CD14-positive monocyte (primary cell): ENCODE measurements around the gene IGFALS. TPM values are rescaled to one million over a fixed set of nuclear protein-coding genes. Genes with fewer than 3 reads are reported as not detected.

ENCODE experiments used
- DNase-seq, 3 donors: peaks; one replicate each; pipeline ENCODE4 v3.0.0-alpha.2; 2011 to 2022
- H2AFZ ChIP-seq: 2 replicates; pipeline ENCODE4 v1.6.0; 2012; ENCODE audit warnings: mild to moderate bottlenecking, low read depth, low read length, inconsistent platforms; ENCODE audit not compliant: insufficient read depth, poor library complexity, severe bottlenecking
- H3K27ac ChIP-seq, 2 donors: 1 replicate in 1 of 2; 2 replicates in 1 of 2; pipeline ENCODE4 v1.5.1; 2012 to 2013; ENCODE audit warnings: low read length in 2 of 2, control low read depth in 1 of 2, inconsistent platforms in 1 of 2, low read depth in 1 of 2, mild to moderate bottlenecking in 1 of 2
- H3K27me3 ChIP-seq, 2 donors: one replicate each; pipeline versions ENCODE4 v1.6.0 to v1.6.1; 2011 to 2013; ENCODE audit warnings: low read length in 2 of 2; ENCODE audit not compliant: control insufficient read depth in 2 of 2, insufficient read depth in 2 of 2
- H3K36me3 ChIP-seq, 2 donors: replicated peaks in 1 of 2; 1 replicate in 1 of 2; 2 replicates in 1 of 2; pipeline versions ENCODE4 v1.5.1 to v1.6.1; 2012 to 2013; ENCODE audit warnings: low read length in 2 of 2, control low read depth in 1 of 2, inconsistent platforms in 1 of 2, mild to moderate bottlenecking in 1 of 2; ENCODE audit not compliant: insufficient read depth in 2 of 2, control insufficient read depth in 1 of 2
- H3K4me1 ChIP-seq, 2 donors: 1 replicate in 1 of 2; 2 replicates in 1 of 2; pipeline versions ENCODE4 v1.5.1 to v1.6.1; 2012 to 2013; ENCODE audit warnings: low read length in 2 of 2, control low read depth in 1 of 2, inconsistent platforms in 1 of 2, mild to moderate bottlenecking in 1 of 2, moderate library complexity in 1 of 2; ENCODE audit not compliant: insufficient read depth in 2 of 2, control insufficient read depth in 1 of 2
- H3K4me2 ChIP-seq: replicated peaks from 2 replicates; pipeline ENCODE3; 2012; ENCODE audit warnings: low read length, moderate library complexity, mild to moderate bottlenecking; ENCODE audit not compliant: poor library complexity, severe bottlenecking; ENCODE audit errors: extremely low read depth
- H3K4me3 ChIP-seq, 3 experiments: fragments of 200-600 bp in 1 of 3; sonication (generic) in 1 of 3; replicated peaks in 1 of 3; 1 replicate in 2 of 3; 2 replicates in 1 of 3; pipeline ENCODE4 v1.5.1; 2011 to 2013; ENCODE audit warnings: low read length in 3 of 3, mild to moderate bottlenecking in 3 of 3, control low read depth in 2 of 3, low read depth in 2 of 3, inconsistent platforms in 1 of 3, moderate library complexity in 1 of 3
- H3K79me2 ChIP-seq: 2 replicates; pipeline ENCODE4 v1.6.0; 2012; ENCODE audit warnings: mild to moderate bottlenecking, control low read depth, inconsistent platforms, low read length, moderate library complexity; ENCODE audit not compliant: insufficient read depth
- H3K9ac ChIP-seq: 2 replicates; pipeline ENCODE4 v1.6.0; 2017; ENCODE audit warnings: low read length, mild to moderate bottlenecking; ENCODE audit not compliant: insufficient read depth, poor library complexity, severe bottlenecking
- H3K9me3 ChIP-seq, 2 donors: replicated peaks in 1 of 2; 1 replicate in 1 of 2; 2 replicates in 1 of 2; pipeline versions ENCODE4 v1.5.1 to v1.6.1; 2012 to 2013; ENCODE audit warnings: low read length in 2 of 2, control low read depth in 1 of 2; ENCODE audit not compliant: control insufficient read depth in 1 of 2, insufficient read depth in 1 of 2
- H4K20me1 ChIP-seq: 2 replicates; pipeline ENCODE4 v1.6.0; 2012; ENCODE audit warnings: mild to moderate bottlenecking, low read length, control low read depth, moderate library complexity; ENCODE audit not compliant: insufficient read depth
- H3K27ac Mint-ChIP-seq, 7 donors: one replicate each; pipeline ENCODE4 v1.8.0; 2020; ENCODE audit warnings: mild to moderate bottlenecking in 7 of 7, mixed read lengths in 7 of 7, moderate library complexity in 6 of 7, inconsistent platforms in 2 of 7
- H3K27me3 Mint-ChIP-seq, 3 donors: one replicate each; pipeline ENCODE4 v1.8.0; 2021 to 2022; ENCODE audit warnings: low read depth in 3 of 3, mild to moderate bottlenecking in 3 of 3, mixed read lengths in 3 of 3, moderate library complexity in 3 of 3, inconsistent platforms in 1 of 3
- H3K36me3 Mint-ChIP-seq, 2 donors: one replicate each; pipeline ENCODE4 v1.8.0; 2020; ENCODE audit warnings: mixed read lengths in 2 of 2, inconsistent platforms in 1 of 2, mild to moderate bottlenecking in 1 of 2
- H3K4me1 Mint-ChIP-seq: one replicate; pipeline ENCODE4 v1.8.0; 2020; ENCODE audit warnings: mild to moderate bottlenecking, mixed read lengths
- H3K4me3 Mint-ChIP-seq, 2 donors: one replicate each; pipeline ENCODE4 v1.8.0; 2020; ENCODE audit warnings: mild to moderate bottlenecking in 2 of 2, mixed read lengths in 2 of 2, moderate library complexity in 1 of 2
- H3K9me3 Mint-ChIP-seq, 7 donors: one replicate each; pipeline ENCODE4 v1.8.0; 2020 to 2022; ENCODE audit warnings: mixed read lengths in 7 of 7, mild to moderate bottlenecking in 6 of 7, moderate library complexity in 6 of 7, inconsistent platforms in 2 of 7
- CTCF ChIP-seq: fragments of 200-600 bp; IDR thresholded peaks from one replicate; pipeline ENCODE4 v1.8.0; 2022; ENCODE audit warnings: antibody characterized with exemption, mild to moderate bottlenecking
- WGBS: methylation state at CpG from one replicate; pipeline ENCODE4 v1.1.5; 2013; ENCODE audit warnings: missing lambda C conversion rate; ENCODE audit not compliant: insufficient coverage; 5-methylcytosine and 5-hydroxymethylcytosine counted together
- intact Hi-C, 2 donors: fragments of 100-400 bp; cut with micrococcal nuclease; formaldehyde crosslinking; loops; one replicate each; pipeline versions ENCODE4 v1.15.0 to v1.15.1; 2023
- polyA plus RNA-seq, 3 donors: library from polyadenylated mRNA; depleted of rRNA in 1 of 3; unstranded in 2 of 3; stranded (reverse) in 1 of 3; fragments of 300-500 nt in 2 of 3; fragments of >200 nt in 1 of 3; fragmentation: Illumina TruSeq in 2 of 3; gene quantifications; 1 replicate in 2 of 3; 2 replicates in 1 of 3; pipeline ENCODE4 v1.2.3, GENCODE V29; 2012 to 2021

IGFALS gene
- polyA plus RNA-seq, 3 donors: 0.07 TPM; not detected in 2

DNA sequence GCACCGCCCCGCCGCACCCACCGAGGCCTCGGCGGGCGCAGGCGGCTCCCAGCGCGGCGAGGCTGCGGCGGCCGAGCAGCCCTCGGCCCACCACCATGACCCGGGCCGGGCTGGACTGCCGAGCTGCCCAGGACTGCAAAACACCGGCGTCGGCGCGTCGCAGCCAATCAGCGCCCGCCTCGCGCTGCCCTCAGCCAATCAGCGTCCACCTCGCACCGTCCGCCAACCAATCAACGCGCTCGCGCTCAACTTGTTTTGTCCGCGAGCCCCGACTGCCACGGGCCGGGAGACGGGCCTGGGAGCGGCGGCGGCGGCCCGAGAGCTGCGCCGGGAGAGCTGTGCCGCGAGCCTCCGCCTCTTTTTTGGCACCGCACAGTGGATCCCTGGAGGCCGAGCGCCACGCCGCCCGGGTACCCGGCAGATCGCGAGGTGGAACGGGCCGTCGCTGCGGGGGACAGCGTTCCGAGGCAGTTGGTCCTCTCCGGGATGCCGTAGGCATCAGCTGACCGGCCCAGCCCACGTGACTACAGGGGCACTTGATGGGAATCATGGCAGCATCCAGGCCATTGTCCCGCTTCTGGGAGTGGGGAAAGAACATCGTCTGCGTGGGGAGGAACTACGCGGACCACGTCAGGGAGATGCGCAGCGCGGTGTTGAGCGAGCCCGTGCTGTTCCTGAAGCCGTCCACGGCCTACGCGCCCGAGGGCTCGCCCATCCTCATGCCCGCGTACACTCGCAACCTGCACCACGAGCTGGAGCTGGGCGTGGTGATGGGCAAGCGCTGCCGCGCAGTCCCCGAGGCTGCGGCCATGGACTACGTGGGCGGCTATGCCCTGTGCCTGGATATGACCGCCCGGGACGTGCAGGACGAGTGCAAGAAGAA lies 33.4 kb upstream of the IGFALS start, which contains the start of the genes FAHD1 and HAGH:
TSS of gene FAHD1 (plus strand) at position 516 of the 883 bp plus-strand sequence. CDS start at position 549, 33 bp downstream.
TSS of gene HAGH (minus strand) at position 135 of the 883 bp plus-strand sequence. CDS start at position 97, 38 bp downstream.
- Histone ChIP-seq H3K4me2 (peak within 1 kb of the TSS; percentile 94), H3K4me1 (peaks cover 22 to 39% of the 10 kb centered on the region in 2 donors), H3K36me3 (peaks cover 8 to 18% of the 10 kb centered on the region in 2 donors), H2AFZ (peak within 1 kb of the TSS; percentile 94), H4K20me1 (peaks cover 40% of the 10 kb centered on the region), H3K27ac (peak within 1 kb of the TSS; percentile 49 to 85), H3K27me3 (no peaks in the 10 kb centered on the region), H3K4me3 (peak within 1 kb of the TSS; percentile 54 to 91 (median 74)), H3K79me2 (peaks cover 51% of the 10 kb centered on the region), H3K9me3 (no peaks in the 10 kb centered on the region), H3K9ac (peak within 1 kb of the TSS; percentile 75)
- Mint-ChIP-seq H3K9me3 (peaks cover 0 to 2% (median 0%) of the 10 kb centered on the region in 7 donors), H3K4me1 (peaks cover 31% of the 10 kb centered on the region), H3K4me3 (peak within 1 kb of the TSS; percentile 94 to 95), H3K36me3 (peaks cover 14 to 25% of the 10 kb centered on the region in 2 donors), H3K27me3 (peaks cover 0 to 3% (median 0%) of the 10 kb centered on the region in 3 donors), H3K27ac (peak within 1 kb of the TSS; percentile 85 to 93 (median 90))
- peak; percentile 92 to 95 (median 92) for DNase-seq
- no peak for TF ChIP-seq CTCF
- intact Hi-C loops: loop anchor here (2.0 to 5.0 kb wide), 2 partner anchors 44 to 45 kb away; partner anchors contain the start of genes NUBP2 (in 2 of the 2) and SPSB3 (in 2 of the 2)
- under 1% methylated on average over 104 of the region's 104 CpGs for WGBS
